KMS-11 (cell line): Measurements from ENCODE around the gene PLA2G10.
"Not testable (repeated sequence)": the region's sequence is repeated elsewhere in the genome, so short reads cannot be mapped to it uniquely, and the experiment has no call there.

ENCODE experiments used
- H2AFZ ChIP-seq: fragments of 200-600 bp; sonication (generic); 2 replicates; pipeline ENCODE4 v1.6.1; 2016; ENCODE audit warnings: antibody characterized with exemption, mixed run types, low read depth
- H3K27ac ChIP-seq: fragments of 200-600 bp; sonication (generic); 2 replicates; pipeline ENCODE4 v1.6.1; 2016; ENCODE audit warnings: mild to moderate bottlenecking, mixed run types
- H3K27me3 ChIP-seq: fragments of 200-600 bp; sonication (generic); 2 replicates; pipeline ENCODE4 v1.6.1; 2017; ENCODE audit warnings: mild to moderate bottlenecking, low read depth, mixed run types, moderate library complexity; ENCODE audit not compliant: insufficient read depth
- H3K36me3 ChIP-seq: fragments of 200-600 bp; sonication (generic); 2 replicates; pipeline ENCODE4 v1.6.1; 2017; ENCODE audit warnings: mild to moderate bottlenecking, mixed run types; ENCODE audit not compliant: insufficient read depth
- H3K4me1 ChIP-seq: fragments of 200-600 bp; sonication (generic); 2 replicates; pipeline ENCODE4 v1.6.1; 2016; ENCODE audit warnings: mild to moderate bottlenecking, low read depth, mixed run types; ENCODE audit not compliant: poor library complexity, severe bottlenecking
- H3K4me2 ChIP-seq: fragments of 200-600 bp; sonication (generic); 2 replicates; pipeline ENCODE4 v1.7.0; 2016; ENCODE audit warnings: mild to moderate bottlenecking, mixed run types
- H3K4me3 ChIP-seq: fragments of 200-600 bp; sonication (generic); IDR thresholded peaks from 2 replicates; pipeline ENCODE4 v1.6.1; 2017; ENCODE audit warnings: low read depth, low read length, mixed read lengths; ENCODE audit not compliant: insufficient read depth
- H3K79me2 ChIP-seq: fragments of 200-600 bp; sonication (generic); 2 replicates; pipeline ENCODE4 v1.6.1; 2016; ENCODE audit warnings: low read depth, mixed run types; ENCODE audit not compliant: insufficient read depth
- H3K9ac ChIP-seq: fragments of 200-600 bp; sonication (generic); 2 replicates; pipeline ENCODE4 v1.6.1; 2016; ENCODE audit warnings: mild to moderate bottlenecking, mixed run types
- H4K20me1 ChIP-seq: fragments of 200-600 bp; sonication (generic); 2 replicates; pipeline ENCODE4 v1.6.1; 2016; ENCODE audit warnings: mild to moderate bottlenecking, mixed run types; ENCODE audit not compliant: insufficient read depth
- CTCF ChIP-seq: fragments of 200-600 bp; sonication (generic); conservative IDR thresholded peaks from 2 replicates; pipeline ENCODE4 v1.6.1; 2017; ENCODE audit warnings: low read depth, mild to moderate bottlenecking, antibody characterized with exemption, low read length, moderate library complexity, mixed read lengths

The PLA2G10 gene

GRCh38 chr16:14682121-14682520 is 12.0 kb downstream of the PLA2G10 start:
- H2AFZ ChIP-seq = no peak overlapping the region
- H3K9ac ChIP-seq = no peak overlapping the region
- no peaks in the 10 kb centered on the region for H4K20me1 ChIP-seq
- no peak overlapping the region for H3K27ac ChIP-seq
- no peak overlapping the region for H3K4me2 ChIP-seq
- no peaks in the 10 kb centered on the region for H3K36me3 ChIP-seq
- no peaks in the 10 kb centered on the region for H3K27me3 ChIP-seq
- no peak for TF ChIP-seq CTCF
- no peaks in the 10 kb centered on the region for H3K4me1 ChIP-seq
- H3K79me2 ChIP-seq = no peaks in the 10 kb centered on the region
- H3K4me3 ChIP-seq = no peak overlapping the region

GRCh38 chr16:14681115-14681514 is 13.0 kb downstream of the PLA2G10 start:
- Histone ChIP-seq H3K79me2 (no peaks in the 10 kb centered on the region), H3K27me3 (no peaks in the 10 kb centered on the region), H3K4me1 (no peaks in the 10 kb centered on the region), H3K27ac (no peak overlapping the region), H2AFZ (no peak overlapping the region), H3K4me3 (no peak overlapping the region), H3K4me2 (no peak overlapping the region), H3K36me3 (no peaks in the 10 kb centered on the region), H4K20me1 (no peaks in the 10 kb centered on the region), H3K9ac (no peak overlapping the region)
- no peak for TF ChIP-seq CTCF

GRCh38 chr16:14680396-14680795 is 13.7 kb downstream of the PLA2G10 start:
- not testable (repeated sequence) for H3K4me1 ChIP-seq, H3K4me2 ChIP-seq, H3K27ac ChIP-seq, H3K36me3 ChIP-seq, H3K79me2 ChIP-seq, H3K9ac ChIP-seq, H3K4me3 ChIP-seq, H2AFZ ChIP-seq, H4K20me1 ChIP-seq, H3K27me3 ChIP-seq

- Histone ChIP-seq H3K4me1 (no peaks in the 10 kb centered on the region), H2AFZ (no peak overlapping the region), H3K4me3 (no peak overlapping the region), H3K27ac (no peak overlapping the region), H3K27me3 (no peaks in the 10 kb centered on the region), H4K20me1 (no peaks in the 10 kb centered on the region), H3K4me2 (no peak overlapping the region), H3K9ac (no peak overlapping the region), H3K79me2 (no peaks in the 10 kb centered on the region), H3K36me3 (no peaks in the 10 kb centered on the region)
- no peak for TF ChIP-seq CTCF
Measured at GRCh38 chr16:14678748-14679497, 15.2 kb downstream of the PLA2G10 start.

- Histone ChIP-seq H2AFZ (no peak overlapping the region), H3K36me3 (no peaks in the 10 kb centered on the region), H3K4me3 (no peak overlapping the region), H3K4me2 (no peak overlapping the region), H3K27me3 (no peaks in the 10 kb centered on the region), H4K20me1 (no peaks in the 10 kb centered on the region), H3K79me2 (no peaks in the 10 kb centered on the region), H3K4me1 (peaks cover 6% of the 10 kb centered on the region), H3K9ac (no peak overlapping the region), H3K27ac (no peak overlapping the region)
- TF ChIP-seq CTCF = no peak
Measured at GRCh38 chr16:14677627-14678026, 16.5 kb downstream of the PLA2G10 start.
